ENCODE data around the gene PITPNM3. TPM values are rescaled to one million over a fixed set of nuclear protein-coding genes. Genes with fewer than 3 reads are reported as not detected.
A peak's percentile ranks its signal among the peaks of the same experiment; 100 is the strongest.

Gene PITPNM3
- polyA plus RNA-seq, 3 donors, result 0.29 TPM; not detected in 2

DNA sequence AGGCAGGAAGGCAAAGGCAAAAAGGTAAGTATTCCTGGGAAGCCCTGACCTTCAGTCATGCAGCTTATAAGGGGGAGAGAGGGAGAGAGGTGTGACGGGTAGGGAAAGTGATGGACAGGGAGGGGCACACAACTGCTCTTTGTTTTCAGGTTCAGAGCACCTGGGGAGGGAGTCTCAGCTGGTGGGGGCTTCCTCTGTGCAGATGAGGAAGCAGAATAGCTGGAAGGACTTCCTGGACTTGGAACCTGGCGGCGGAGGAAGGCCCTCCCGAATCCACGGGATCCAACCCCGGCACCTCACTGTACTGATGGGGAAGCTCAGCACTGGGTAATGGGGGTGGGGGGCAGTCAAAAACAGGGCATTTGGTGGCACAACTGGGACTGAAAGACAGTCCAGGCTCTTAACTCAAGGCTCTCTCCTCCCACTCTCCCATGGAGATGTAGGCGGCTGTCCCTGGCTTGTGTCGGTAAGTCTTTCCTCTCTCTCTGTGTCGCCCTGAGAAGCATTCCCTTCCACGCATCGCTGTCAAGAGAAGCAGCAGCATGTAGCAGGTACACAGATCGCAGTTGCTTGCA is 11.9 kb upstream of the PITPNM3 start:
- peaks cover 0 to 3% of the 10 kb centered on the region in 2 donors for H3K36me3 Mint-ChIP-seq
- H4K20me1 ChIP-seq (ENCODE audit: insufficient read depth, low read length), result no peaks in the 10 kb centered on the region
- H3K9me3 Mint-ChIP-seq, result peaks cover 0 to 2% (median 0%) of the 10 kb centered on the region in 7 donors
- H3K4me1 Mint-ChIP-seq, result no peaks in the 10 kb centered on the region
- H3K4me3 Mint-ChIP-seq, result no peak overlapping the region
- no peak overlapping the region for H3K27ac ChIP-seq (ENCODE audit: low read depth in 1 of 2, low read length in 2 of 2)
- no peak overlapping the region for H2AFZ ChIP-seq (ENCODE audit: insufficient read depth, low read depth, low read length, poor library complexity, severe bottlenecking)
- H3K4me3 ChIP-seq (replicated peaks in 1 of 3; ENCODE audit: low read depth in 2 of 3, low read length in 3 of 3), result no peak overlapping the region
- H3K9me3 ChIP-seq (replicated peaks in 1 of 2; ENCODE audit: control insufficient read depth in 1 of 2, insufficient read depth in 1 of 2, low read length in 2 of 2), result no peaks in the 10 kb centered on the region
- DNase-seq, result no peak
- H3K79me2 ChIP-seq (ENCODE audit: insufficient read depth, low read length), result no peaks in the 10 kb centered on the region
- H3K27me3 Mint-ChIP-seq (ENCODE audit: low read depth in 3 of 3), result peaks cover 3 to 13% (median 3%) of the 10 kb centered on the region in 3 donors
- no peaks in the 10 kb centered on the region for H3K4me1 ChIP-seq (ENCODE audit: control insufficient read depth in 1 of 2, insufficient read depth in 2 of 2, low read length in 2 of 2)
- no peak overlapping the region for H3K9ac ChIP-seq (ENCODE audit: insufficient read depth, low read length, poor library complexity, severe bottlenecking)
- no peak overlapping the region for H3K27ac Mint-ChIP-seq
- no peak overlapping the region for H3K4me2 ChIP-seq (replicated peaks; ENCODE audit: extremely low read depth, low read length, poor library complexity, severe bottlenecking)
- no peaks in the 10 kb centered on the region for H3K27me3 ChIP-seq (ENCODE audit: control insufficient read depth in 2 of 2, insufficient read depth in 2 of 2, low read length in 2 of 2)
- intact Hi-C loops (cut with micrococcal nuclease), result no loop called here
- WGBS (ENCODE audit: insufficient coverage), result 88% methylated on average over 10 of the region's 12 CpGs
- H3K36me3 ChIP-seq (replicated peaks in 1 of 2; ENCODE audit: control insufficient read depth in 1 of 2, insufficient read depth in 2 of 2, low read length in 2 of 2), result no peaks in the 10 kb centered on the region
- TF ChIP-seq, protein P1, sequence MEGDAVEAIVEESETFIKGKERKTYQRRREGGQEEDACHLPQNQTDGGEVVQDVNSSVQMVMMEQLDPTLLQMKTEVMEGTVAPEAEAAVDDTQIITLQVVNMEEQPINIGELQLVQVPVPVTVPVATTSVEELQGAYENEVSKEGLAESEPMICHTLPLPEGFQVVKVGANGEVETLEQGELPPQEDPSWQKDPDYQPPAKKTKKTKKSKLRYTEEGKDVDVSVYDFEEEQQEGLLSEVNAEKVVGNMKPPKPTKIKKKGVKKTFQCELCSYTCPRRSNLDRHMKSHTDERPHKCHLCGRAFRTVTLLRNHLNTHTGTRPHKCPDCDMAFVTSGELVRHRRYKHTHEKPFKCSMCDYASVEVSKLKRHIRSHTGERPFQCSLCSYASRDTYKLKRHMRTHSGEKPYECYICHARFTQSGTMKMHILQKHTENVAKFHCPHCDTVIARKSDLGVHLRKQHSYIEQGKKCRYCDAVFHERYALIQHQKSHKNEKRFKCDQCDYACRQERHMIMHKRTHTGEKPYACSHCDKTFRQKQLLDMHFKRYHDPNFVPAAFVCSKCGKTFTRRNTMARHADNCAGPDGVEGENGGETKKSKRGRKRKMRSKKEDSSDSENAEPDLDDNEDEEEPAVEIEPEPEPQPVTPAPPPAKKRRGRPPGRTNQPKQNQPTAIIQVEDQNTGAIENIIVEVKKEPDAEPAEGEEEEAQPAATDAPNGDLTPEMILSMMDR (IDR thresholded peaks at IDR 0.05), result no peak

DNA sequence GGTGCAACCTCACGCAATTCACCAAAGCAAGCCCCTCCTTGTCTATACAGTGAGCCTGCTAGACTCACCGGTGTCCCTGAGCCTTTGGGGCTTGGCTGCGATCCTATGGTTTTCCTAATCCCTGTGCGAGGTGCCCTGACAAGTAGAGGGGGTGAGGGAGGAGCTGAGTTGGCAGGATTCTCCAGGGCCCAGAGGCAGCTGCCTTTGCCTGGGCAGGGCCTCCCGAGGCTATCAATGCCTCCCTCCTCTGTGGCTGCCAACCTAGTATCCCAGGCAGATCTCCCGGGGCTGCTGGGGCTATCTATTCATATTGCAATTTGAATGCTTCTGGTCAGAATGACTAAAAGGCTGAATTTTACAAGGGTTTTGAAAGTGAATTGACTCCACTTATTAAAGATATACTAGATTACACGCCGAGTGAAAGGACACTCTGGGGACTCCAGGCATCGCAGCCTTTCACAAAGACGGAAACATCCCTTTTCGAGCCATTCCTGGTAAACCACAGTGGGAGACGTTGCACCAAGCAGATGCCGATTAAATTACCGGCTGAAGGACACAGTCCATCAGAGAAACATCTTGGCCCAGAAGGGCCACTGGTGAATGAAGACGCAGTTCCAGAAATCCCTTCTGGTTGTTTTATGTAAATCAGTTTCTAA is 11.3 kb upstream of the PITPNM3 start:
- no peaks in the 10 kb centered on the region for H3K27me3 ChIP-seq (ENCODE audit: control insufficient read depth in 2 of 2, insufficient read depth in 2 of 2, low read length in 2 of 2)
- H4K20me1 ChIP-seq (ENCODE audit: insufficient read depth, low read length), result no peaks in the 10 kb centered on the region
- H3K27ac Mint-ChIP-seq, result peak overlapping the region in 1 of 7 donors; percentile 25
- no peaks in the 10 kb centered on the region for H3K4me1 ChIP-seq (ENCODE audit: control insufficient read depth in 1 of 2, insufficient read depth in 2 of 2, low read length in 2 of 2)
- no peaks in the 10 kb centered on the region for H3K36me3 ChIP-seq (replicated peaks in 1 of 2; ENCODE audit: control insufficient read depth in 1 of 2, insufficient read depth in 2 of 2, low read length in 2 of 2)
- peaks cover 0 to under 1% of the 10 kb centered on the region in 2 donors for H3K36me3 Mint-ChIP-seq
- H3K9me3 Mint-ChIP-seq, result peaks cover 0 to 2% (median 0%) of the 10 kb centered on the region in 7 donors
- H3K4me3 Mint-ChIP-seq, result no peak overlapping the region
- no peak overlapping the region for H3K27ac ChIP-seq (ENCODE audit: low read depth in 1 of 2, low read length in 2 of 2)
- intact Hi-C loops (cut with micrococcal nuclease), result no loop called here
- no peaks in the 10 kb centered on the region for H3K4me1 Mint-ChIP-seq
- WGBS (ENCODE audit: insufficient coverage), result 94% methylated on average over 13 of the region's 15 CpGs
- H3K79me2 ChIP-seq (ENCODE audit: insufficient read depth, low read length), result no peaks in the 10 kb centered on the region
- H3K27me3 Mint-ChIP-seq (ENCODE audit: low read depth in 3 of 3), result peaks cover 3 to 14% (median 5%) of the 10 kb centered on the region in 3 donors
- H3K9ac ChIP-seq (ENCODE audit: insufficient read depth, low read length, poor library complexity, severe bottlenecking), result no peak overlapping the region
- TF ChIP-seq, protein P1 (IDR thresholded peaks at IDR 0.05), result no peak
- H2AFZ ChIP-seq (ENCODE audit: insufficient read depth, low read depth, low read length, poor library complexity, severe bottlenecking), result no peak overlapping the region
- H3K4me3 ChIP-seq (replicated peaks in 1 of 3; ENCODE audit: low read depth in 2 of 3, low read length in 3 of 3), result no peak overlapping the region
- H3K9me3 ChIP-seq (replicated peaks in 1 of 2; ENCODE audit: control insufficient read depth in 1 of 2, insufficient read depth in 1 of 2, low read length in 2 of 2), result no peaks in the 10 kb centered on the region
- no peak for DNase-seq
- H3K4me2 ChIP-seq (replicated peaks; ENCODE audit: extremely low read depth, low read length, poor library complexity, severe bottlenecking), result no peak overlapping the region
